ENCODE results near the gene TENM4. TPM values are rescaled to one million over a fixed set of nuclear protein-coding genes. Genes with fewer than 3 reads are reported as not detected.

TENM4 gene
- polyA plus RNA-seq, 1 of the 3 experiments (the other 2 are of a cell fraction), result 16.7 TPM

GRCh38 chr11:79117488-79117887 lies 323.3 kb downstream of the TENM4 start:
- DNase-seq, result no peak
- H3K4me1 ChIP-seq (ENCODE audit: control insufficient read depth in 1 of 2, insufficient read depth in 2 of 2, low read depth in 1 of 2, low read length in 1 of 2), result peaks cover 19 to 33% of the 10 kb centered on the region in 2 experiments
- no peaks in the 10 kb centered on the region for H4K20me1 ChIP-seq (ENCODE audit: insufficient read depth)
- H2AFZ ChIP-seq (ENCODE audit: low read depth), result no peak overlapping the region
- no peak overlapping the region for H3K4me2 ChIP-seq
- TF ChIP-seq SIN3A (IDR thresholded peaks at IDR 0.05; ENCODE audit: borderline replicate concordance, low read depth, low read length), result no peak
- TF ChIP-seq RXRA (IDR thresholded peaks at IDR 0.05; ENCODE audit: borderline replicate concordance, low read depth), result no peak
- no peak for TF ChIP-seq SMC3 (IDR thresholded peaks at IDR 0.05; ENCODE audit: low read depth, low read length)
- no peak for TF ChIP-seq CTCF (IDR thresholded peaks at IDR 0.05)
- TF ChIP-seq ZBTB33 (IDR thresholded peaks at IDR 0.05; ENCODE audit: borderline replicate concordance, low read depth), result no peak
- no peaks in the 10 kb centered on the region for H3K79me2 ChIP-seq (ENCODE audit: insufficient read depth)
- H3K4me3 ChIP-seq (ENCODE audit: low read depth in 2 of 2, low read length in 1 of 2), result no peak overlapping the region
- POLR2A ChIA-PET, result no interaction called here
- peaks cover 5% of the 10 kb centered on the region for H3F3A ChIP-seq (replicated peaks; ENCODE audit: insufficient read depth)
- H3K36me3 ChIP-seq (replicated peaks in 1 of 2; ENCODE audit: control insufficient read depth in 1 of 2, insufficient read depth in 2 of 2, low read length in 1 of 2), result peaks cover 0 to 3% of the 10 kb centered on the region in 2 experiments
- no peak overlapping the region for H3K27ac ChIP-seq (ENCODE audit: low read depth in 2 of 2, low read length in 1 of 2)
- WGBS (ENCODE audit: low lambda C conversion rate), result 86% methylated on average over 1 of the region's 1 CpG
- CTCF ChIA-PET, result interaction anchor here (1.0 to 1.7 kb wide), 2 partner anchors 9 to 17 kb away, joined by 3 to 8 read pairs; no protein-coding TSS in a partner anchor
- H3K9me3 ChIP-seq, result no peaks in the 10 kb centered on the region
- H3K27me3 ChIP-seq (ENCODE audit: insufficient read depth), result no peaks in the 10 kb centered on the region
- no peaks in the 10 kb centered on the region for H3K9me2 ChIP-seq
- H3K9ac ChIP-seq, result no peak overlapping the region

- no peak overlapping the region for H3K4me3 ChIP-seq (ENCODE audit: low read depth in 2 of 2, low read length in 1 of 2)
- no peaks in the 10 kb centered on the region for H4K20me1 ChIP-seq (ENCODE audit: insufficient read depth)
- H3F3A ChIP-seq (replicated peaks; ENCODE audit: insufficient read depth), result peaks cover 5% of the 10 kb centered on the region
- no peak for DNase-seq
- TF ChIP-seq POLR2AphosphoS5 (IDR thresholded peaks at IDR 0.05; ENCODE audit: low read depth, low read length), result no peak
- no peak for TF ChIP-seq IRF3 (IDR thresholded peaks at IDR 0.05; ENCODE audit: low read depth, low read length)
- ChIA-PET CTCF (interaction anchor here (1.7 kb wide), 1 partner anchor 16 kb away, joined by 8 read pairs; no protein-coding TSS in a partner anchor), POLR2A (no interaction called here)
- no peaks in the 10 kb centered on the region for H3K27me3 ChIP-seq (ENCODE audit: insufficient read depth)
- H3K27ac ChIP-seq (ENCODE audit: low read depth in 2 of 2, low read length in 1 of 2), result no peak overlapping the region
- H3K36me3 ChIP-seq (replicated peaks in 1 of 2; ENCODE audit: control insufficient read depth in 1 of 2, insufficient read depth in 2 of 2, low read length in 1 of 2), result peaks cover 0 to 3% of the 10 kb centered on the region in 2 experiments
- peaks cover 18 to 33% of the 10 kb centered on the region in 2 experiments for H3K4me1 ChIP-seq (ENCODE audit: control insufficient read depth in 1 of 2, insufficient read depth in 2 of 2, low read depth in 1 of 2, low read length in 1 of 2)
- H3K9me2 ChIP-seq, result no peaks in the 10 kb centered on the region
- H2AFZ ChIP-seq (ENCODE audit: low read depth), result no peak overlapping the region
- H3K9me3 ChIP-seq, result no peaks in the 10 kb centered on the region
- WGBS (ENCODE audit: low lambda C conversion rate), result 92% methylated on average over 2 of the region's 2 CpGs
- H3K9ac ChIP-seq, result no peak overlapping the region
- no peak overlapping the region for H3K4me2 ChIP-seq
- H3K79me2 ChIP-seq (ENCODE audit: insufficient read depth), result no peaks in the 10 kb centered on the region
These were observed 324.2 kb downstream of the TENM4 start for GRCh38 chr11:79116600-79116999.

Data from SK-N-SH (cell line).